Activated CD4-positive, CD25-positive, alpha-beta regulatory T cell treated with anti-CD3 and anti-CD28 coated beads, Interleukin-2, amount 50 U/mL, for 72 hours (primary cell): ENCODE measurements around the gene MAD2L1BP.

ENCODE experiments used
- DNase-seq: peaks from one replicate; pipeline ENCODE4 v3.0.0; 2021

The MAD2L1BP gene

DNA sequence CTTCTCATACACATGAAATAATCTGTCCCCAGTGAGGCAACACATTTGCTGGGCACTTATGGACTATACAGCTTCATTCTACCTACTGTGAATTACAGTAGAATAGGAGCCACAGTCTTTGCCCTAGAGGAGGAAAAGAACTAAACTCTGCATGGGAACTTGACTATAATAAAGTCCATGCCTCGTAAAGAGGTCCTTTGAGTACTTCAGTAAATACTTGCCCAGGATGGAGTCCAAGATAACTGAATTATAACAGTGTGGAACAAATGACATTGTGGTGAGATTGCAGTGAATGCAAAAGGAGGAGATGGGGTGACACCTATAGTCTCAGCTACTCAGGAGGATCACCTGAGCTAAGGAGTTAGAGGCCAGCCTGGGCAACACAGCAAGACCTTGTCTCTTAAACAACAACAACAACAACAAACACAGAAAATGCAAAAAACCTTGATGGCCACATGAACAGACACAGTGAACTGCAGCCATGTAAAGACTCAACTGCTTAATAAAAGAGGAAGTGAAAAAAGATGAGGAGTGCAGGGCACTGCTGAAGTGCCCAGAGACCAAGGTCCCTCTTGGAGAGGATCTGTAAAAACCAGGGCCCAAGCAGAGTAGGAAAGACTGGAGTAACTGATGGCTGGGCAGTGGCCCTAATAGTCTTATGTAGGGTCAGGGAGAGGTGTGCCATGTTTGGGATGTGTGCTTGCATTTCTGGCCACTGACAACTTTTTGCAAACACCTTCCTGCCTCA lies 48.2 kb downstream of the MAD2L1BP start:
- DNase-seq, result no peak

DNA sequence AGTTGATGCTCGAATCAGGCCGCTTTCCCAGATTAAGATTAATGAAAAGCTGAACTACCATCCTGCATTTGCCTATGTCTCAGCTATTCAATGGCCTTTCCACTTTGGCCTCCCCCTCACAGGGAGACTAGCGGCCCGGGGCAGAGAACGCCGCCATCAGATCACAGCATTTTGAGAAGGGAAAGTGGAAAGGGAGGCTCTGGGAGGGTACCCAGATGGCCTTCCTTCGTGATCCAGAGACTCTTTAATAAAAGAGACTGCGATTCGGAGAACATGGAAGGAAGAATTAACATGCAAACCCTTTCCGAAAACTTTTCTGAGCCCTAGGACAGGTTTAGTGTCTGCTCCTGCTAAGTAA lies 51.4 kb downstream of the MAD2L1BP start:
- DNase-seq, result no peak

GRCh38 chr6:43687437-43688347 lies 52.1 kb downstream of the MAD2L1BP start, which contains the start of gene MRPS18A:
Gene MRPS18A (minus strand): TSS chr6:43687791. CDS start chr6:43687779, 12 bp downstream.
- DNase-seq, result peak; percentile 85

- DNase-seq, result no peak
Measured at GRCh38 chr6:43689421-43689820, 53.8 kb downstream of the MAD2L1BP start.
